Smooth muscle cell (in vitro differentiated cells): ENCODE results near the gene IDI1. TPM values are rescaled to one million over a fixed set of nuclear protein-coding genes. Genes with fewer than 3 reads are reported as not detected.
"Not testable (repeated sequence)": the region's sequence is repeated elsewhere in the genome, so short reads cannot be mapped to it uniquely, and the experiment has no call there.

Experiments used
- DNase-seq: peaks from one replicate; lab custom pipeline; 2025; ENCODE audit not compliant: unreplicated experiment; lab: John Stamatoyannopoulos, UW
- H2AFZ ChIP-seq: fragments of 200-600 bp; sonication (generic); 2 replicates; pipeline ENCODE4 v1.6.0; 2016; ENCODE audit warnings: antibody characterized with exemption, low read depth, mild to moderate bottlenecking
- H3F3A ChIP-seq: fragments of 200-600 bp; sonication (generic); 2 replicates; pipeline ENCODE4 v1.6.0; 2017; ENCODE audit warnings: antibody characterized with exemption, low read depth
- H3K27ac ChIP-seq: fragments of 200-600 bp; sonication (generic); 2 replicates; pipeline ENCODE4 v1.5.1; 2016; ENCODE audit warnings: low read depth, mild to moderate bottlenecking
- H3K27me3 ChIP-seq: fragments of 200-600 bp; sonication (generic); 2 replicates; pipeline ENCODE4 v1.6.1; 2016; ENCODE audit warnings: low read depth, mild to moderate bottlenecking
- H3K36me3 ChIP-seq: fragments of 200-600 bp; sonication (generic); 2 replicates; pipeline ENCODE4 v1.5.1; 2016; ENCODE audit warnings: low read depth
- H3K4me1 ChIP-seq: fragments of 200-600 bp; sonication (generic); 2 replicates; pipeline ENCODE4 v1.5.1; 2016; ENCODE audit warnings: low read depth
- H3K4me2 ChIP-seq: fragments of 200-600 bp; sonication (generic); 2 replicates; pipeline ENCODE4 v1.6.0; 2016; ENCODE audit warnings: mild to moderate bottlenecking
- H3K4me3 ChIP-seq: fragments of 200-600 bp; sonication (generic); 2 replicates; pipeline ENCODE4 v1.5.1; 2016; ENCODE audit warnings: mild to moderate bottlenecking
- H3K79me2 ChIP-seq: fragments of 200-600 bp; sonication (generic); 2 replicates; pipeline ENCODE4 v1.6.0; 2016; ENCODE audit warnings: low read depth, mild to moderate bottlenecking
- H3K9ac ChIP-seq: fragments of 200-600 bp; sonication (generic); 2 replicates; pipeline ENCODE4 v1.6.0; 2016; ENCODE audit warnings: low read depth
- H3K9me3 ChIP-seq: fragments of 200-600 bp; sonication (generic); replicated peaks from 2 replicates; pipeline ENCODE4 v1.5.1; 2016; ENCODE audit warnings: low read depth
- H4K20me1 ChIP-seq: fragments of 200-600 bp; sonication (generic); 2 replicates; pipeline ENCODE4 v1.6.0; 2016; ENCODE audit warnings: low read depth
- CTCF ChIP-seq: fragments of 200-600 bp; sonication (generic); IDR thresholded peaks from 2 replicates; pipeline ENCODE4 v1.5.1; 2017; ENCODE audit warnings: borderline replicate concordance, mild to moderate bottlenecking, antibody characterized with exemption; ENCODE audit not compliant: insufficient read depth, poor library complexity, severe bottlenecking
- WGBS: methylation state at CpG from one replicate; pipeline ENCODE4 v1.1.7; 2016; ENCODE audit warnings: low lambda C conversion rate; 5-methylcytosine and 5-hydroxymethylcytosine counted together
- polyA plus RNA-seq: library from polyadenylated mRNA; unstranded; fragments of >200 nt; fragmentation: Nextera tagmentation; extraction: Ambion mirVana; gene quantifications from 2 replicates; pipeline ENCODE4 v1.2.1, GENCODE V29; 2016
- total RNA-seq: library from RNA; depleted of rRNA; stranded (reverse); fragments of >200 nt; gene quantifications from 2 replicates; pipeline ENCODE4 v1.2.3, GENCODE V29; 2014

IDI1 gene
- total and polyA plus RNA-seq, 2 experiments from 2014 or later: 142 to 165 TPM

- Histone ChIP-seq H3K9ac (no peak overlapping the region), H3K36me3 (peaks cover 10% of the 10 kb centered on the region), H3F3A (peaks cover 5% of the 10 kb centered on the region), H3K27me3 (no peaks in the 10 kb centered on the region), H4K20me1 (peaks cover 5% of the 10 kb centered on the region), H3K27ac (no peak overlapping the region), H3K4me2 (no peak overlapping the region), H3K4me1 (no peaks in the 10 kb centered on the region), H3K4me3 (no peak overlapping the region), H2AFZ (no peak overlapping the region), H3K79me2 (no peaks in the 10 kb centered on the region), H3K9me3 (no peaks in the 10 kb centered on the region)
- no peak for TF ChIP-seq CTCF
- 95% methylated on average over 10 of the region's 10 CpGs for WGBS
- DNase-seq: no peak
Observed at GRCh38 chr10:1019362-1019761, 29.6 kb downstream of the IDI1 start.

GRCh38 chr10:1015688-1016087 is 33.2 kb downstream of the IDI1 start:
- TF ChIP-seq CTCF: no peak
- Histone ChIP-seq H3K79me2 (peaks cover 5% of the 10 kb centered on the region), H3K4me1 (no peaks in the 10 kb centered on the region), H3K27me3 (no peaks in the 10 kb centered on the region), H3K4me3 (no peak overlapping the region), H3K4me2 (no peak overlapping the region), H3K27ac (no peak overlapping the region), H3K36me3 (peaks cover 29% of the 10 kb centered on the region), H3K9ac (no peak overlapping the region), H2AFZ (no peak overlapping the region), H3K9me3 (no peaks in the 10 kb centered on the region), H4K20me1 (peaks cover 8% of the 10 kb centered on the region), H3F3A (peaks cover 5% of the 10 kb centered on the region)
- WGBS: over 99% methylated on average over 9 of the region's 11 CpGs
- no peak for DNase-seq

- peaks cover 39% of the 10 kb centered on the region for H3K36me3 ChIP-seq
- no peak for DNase-seq
- no peaks in the 10 kb centered on the region for H3K9me3 ChIP-seq
- no peak overlapping the region for H3K27ac ChIP-seq
- no peaks in the 10 kb centered on the region for H3K4me1 ChIP-seq
- H2AFZ ChIP-seq: no peak overlapping the region
- H3K27me3 ChIP-seq: no peaks in the 10 kb centered on the region
- H4K20me1 ChIP-seq: peaks cover 15% of the 10 kb centered on the region
- no peaks in the 10 kb centered on the region for H3F3A ChIP-seq
- no peak overlapping the region for H3K9ac ChIP-seq
- TF ChIP-seq CTCF: no peak
- no peak overlapping the region for H3K4me2 ChIP-seq
- WGBS: 99% methylated on average over 16 of the region's 16 CpGs
- no peak overlapping the region for H3K4me3 ChIP-seq
- H3K79me2 ChIP-seq: peaks cover 5% of the 10 kb centered on the region
Observed at GRCh38 chr10:1011696-1012095, 37.2 kb downstream of the IDI1 start.

- Histone ChIP-seq H3K27me3 (no peaks in the 10 kb centered on the region), H3K9me3 (no peaks in the 10 kb centered on the region), H3K27ac (no peak overlapping the region), H3K36me3 (peaks cover 40% of the 10 kb centered on the region), H3F3A (no peaks in the 10 kb centered on the region), H3K79me2 (peaks cover 5% of the 10 kb centered on the region), H2AFZ (no peak overlapping the region), H3K4me2 (no peak overlapping the region), H3K9ac (no peak overlapping the region), H3K4me1 (no peaks in the 10 kb centered on the region), H3K4me3 (no peak overlapping the region), H4K20me1 (peaks cover 15% of the 10 kb centered on the region)
- WGBS: 100% methylated on average over 6 of the region's 7 CpGs
- no peak for TF ChIP-seq CTCF
- no peak for DNase-seq
Observed at GRCh38 chr10:1010703-1011102, 38.2 kb downstream of the IDI1 start.

- not testable (repeated sequence) for H3K27ac ChIP-seq, H3K27me3 ChIP-seq, H3K4me3 ChIP-seq, H3F3A ChIP-seq, DNase-seq, H3K9me3 ChIP-seq, H3K4me2 ChIP-seq, H3K9ac ChIP-seq, H3K4me1 ChIP-seq, H3K79me2 ChIP-seq, H2AFZ ChIP-seq
- Histone ChIP-seq H3K36me3 (peaks cover 40% of the 10 kb centered on the region), H4K20me1 (peaks cover 18% of the 10 kb centered on the region)
- 77% methylated on average over 7 of the region's 8 CpGs for WGBS
Observed at GRCh38 chr10:1009947-1010346, 39.0 kb downstream of the IDI1 start.
